PFSK-1 (cell line): ENCODE measurements around the gene FAT1.

ENCODE experiments used
- FOXP2 ChIP-seq: optimal IDR thresholded peaks from 2 replicates; pipeline ENCODE3; 2011; ENCODE audit warnings: borderline replicate concordance, control low read depth, inconsistent platforms; ENCODE audit not compliant: insufficient read depth; ENCODE audit errors: extremely low read length, extremely low read depth
- POLR2AphosphoS5 ChIP-seq: IDR thresholded peaks from 2 replicates; pipeline ENCODE4 v1.6.1; 2012; ENCODE audit warnings: low read depth, mild to moderate bottlenecking, control low read depth, low read length, moderate library complexity
- REST ChIP-seq, 2 experiments: IDR thresholded peaks; 2 replicates each; pipeline versions ENCODE4 v1.6.1 to v1.8.0; 2011 to 2012; ENCODE audit warnings: low read depth in 2 of 2, low read length in 2 of 2, control low read depth in 1 of 2, inconsistent platforms in 1 of 2, mild to moderate bottlenecking in 1 of 2, moderate library complexity in 1 of 2; ENCODE audit not compliant: insufficient read depth in 1 of 2
- SIN3A ChIP-seq: IDR thresholded peaks from 2 replicates; pipeline ENCODE4 v1.6.1; 2012; ENCODE audit warnings: mild to moderate bottlenecking, low read length, moderate library complexity, borderline replicate concordance; ENCODE audit not compliant: insufficient read depth
- TAF1 ChIP-seq: IDR thresholded peaks from 2 replicates; pipeline ENCODE4 v1.6.1; 2012; ENCODE audit warnings: low read length, control low read depth, borderline replicate concordance; ENCODE audit not compliant: insufficient read depth

GRCh38 chr4:186708554-186708953 lies 15.1 kb downstream of the FAT1 start:
- no peak for TF ChIP-seq POLR2AphosphoS5
- TF ChIP-seq TAF1 = no peak
- no peak for TF ChIP-seq SIN3A
- TF ChIP-seq REST (IDR thresholded peaks at IDR 0.05; ENCODE audit: insufficient read depth in 1 of 2, low read depth in 2 of 2, low read length in 2 of 2) = no peak
- TF ChIP-seq FOXP2 = no peak
